DMS79 (cell line): Measurements from ENCODE around the gene PRR5.

ENCODE experiments used
- DNase-seq: peaks from one replicate; lab custom pipeline; 2025; lab: John Stamatoyannopoulos, UW

Gene PRR5

DNA sequence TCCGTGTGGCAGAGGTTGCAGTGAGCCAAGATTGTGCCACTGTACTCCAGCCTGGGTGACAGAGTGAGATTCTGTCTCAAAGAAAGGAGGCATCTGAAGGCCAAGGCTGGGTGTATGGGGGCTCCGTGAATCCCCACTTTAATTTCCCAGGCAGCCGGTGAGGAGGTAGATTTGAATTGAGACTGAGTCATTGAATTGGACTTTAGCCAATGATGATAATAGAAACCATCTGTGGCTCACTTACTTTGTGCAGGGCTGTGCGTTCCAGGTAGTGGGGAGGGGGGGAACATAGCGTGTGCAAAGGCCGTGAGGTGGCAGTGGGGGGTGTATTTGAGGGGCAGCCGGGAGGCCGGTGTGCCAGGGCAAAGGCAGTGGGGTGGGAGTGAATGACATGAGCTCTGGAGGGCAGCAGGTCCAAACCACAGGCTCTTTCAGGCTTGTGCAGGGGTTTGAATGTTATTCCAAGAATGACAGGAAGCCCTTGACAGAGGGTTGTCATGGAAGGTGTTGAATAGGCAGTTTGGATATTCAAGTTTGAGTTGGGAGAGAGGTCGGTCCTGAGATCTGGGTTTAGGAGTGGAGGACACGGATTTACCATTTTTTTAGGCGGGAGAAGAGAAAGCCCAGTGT is 56.5 kb downstream of the PRR5 start:
- no peak for DNase-seq

GRCh38 chr22:44759001-44759400 is 57.0 kb downstream of the PRR5 start:
- no peak for DNase-seq

GRCh38 chr22:44759430-44760310 is 57.7 kb downstream of the PRR5 start:
- DNase-seq: no peak

GRCh38 chr22:44760476-44760875 is 58.5 kb downstream of the PRR5 start:
- no peak for DNase-seq

DNA sequence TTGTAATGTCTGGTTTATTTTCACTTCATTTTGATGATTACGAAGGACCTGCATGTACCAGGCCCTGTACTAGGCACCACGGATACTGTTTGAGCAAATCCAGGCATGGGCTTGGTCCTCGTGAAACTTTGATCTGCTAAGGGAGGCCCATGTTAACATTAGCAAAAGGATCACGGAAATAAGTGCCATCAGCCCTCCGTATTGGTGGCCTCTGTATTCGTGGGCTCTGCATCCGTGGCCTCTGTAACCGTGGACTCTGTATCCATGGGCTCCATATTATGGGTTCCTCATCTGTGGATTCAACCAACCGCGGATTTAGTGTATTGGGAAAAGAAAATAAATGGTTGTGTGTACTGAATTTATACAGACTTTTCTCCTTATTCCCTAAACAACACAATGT is 59.0 kb downstream of the PRR5 start:
- DNase-seq: no peak

DNA sequence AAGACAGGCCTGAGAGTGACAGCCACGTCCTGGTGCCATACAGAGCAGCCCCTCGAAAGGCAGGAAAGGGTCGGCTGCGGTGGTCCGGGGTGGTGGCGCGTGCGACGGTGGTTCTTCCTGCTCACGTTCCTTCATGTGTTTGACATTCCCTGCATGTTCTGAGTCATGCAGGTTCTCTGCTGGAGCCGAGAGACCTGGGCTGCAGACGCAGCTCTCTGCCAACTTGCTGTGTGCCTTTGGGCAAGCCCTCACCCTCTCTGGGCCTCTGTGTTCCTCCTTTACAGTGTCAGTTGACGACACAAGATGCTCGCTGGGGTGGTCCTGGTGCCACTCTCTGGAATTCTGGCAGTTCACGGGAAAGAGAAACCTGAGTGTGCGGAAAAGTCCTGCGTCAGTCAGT is 62.4 kb downstream of the PRR5 start:
- no peak for DNase-seq

- no peak for DNase-seq
These were observed 63.0 kb downstream of the PRR5 start for GRCh38 chr22:44764974-44765373.

- no peak for DNase-seq
These were observed 63.7 kb downstream of the PRR5 start for GRCh38 chr22:44765571-44766285.

GRCh38 chr22:44773082-44773481 is 71.1 kb downstream of the PRR5 start:
- no peak for DNase-seq

- no peak for DNase-seq
These were observed 73.9 kb downstream of the PRR5 start for GRCh38 chr22:44775862-44776261.

- DNase-seq: no peak
These were observed 74.8 kb downstream of the PRR5 start for GRCh38 chr22:44776605-44777363.

DNA sequence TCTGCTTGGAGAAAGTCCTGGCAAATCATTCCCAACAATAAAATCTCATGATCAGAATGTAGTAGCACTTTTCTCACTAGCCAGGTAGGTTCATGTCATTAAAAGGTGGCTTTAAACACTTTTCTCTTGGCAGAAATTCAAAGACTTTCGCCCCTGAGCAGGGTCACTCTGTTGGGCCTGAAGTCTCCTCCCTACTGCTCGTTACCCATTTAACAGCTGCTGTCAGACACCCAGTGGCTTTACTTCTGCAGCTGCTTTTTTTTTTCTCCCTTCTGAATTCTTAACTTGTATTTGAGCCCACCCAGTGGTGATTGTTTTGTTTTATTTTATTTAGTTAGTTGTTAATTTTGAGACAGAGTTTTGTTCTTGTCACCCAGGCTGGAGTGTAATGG is 75.4 kb downstream of the PRR5 start:
- DNase-seq: no peak

GRCh38 chr22:44780876-44781449 is 79.0 kb downstream of the PRR5 start:
- no peak for DNase-seq

GRCh38 chr22:44782363-44782963 is 80.5 kb downstream of the PRR5 start:
- no peak for DNase-seq

- DNase-seq: no peak
These were observed 81.1 kb downstream of the PRR5 start for GRCh38 chr22:44783091-44783490.

GRCh38 chr22:44783581-44783980 is 81.6 kb downstream of the PRR5 start:
- no peak for DNase-seq

GRCh38 chr22:44786136-44786535 is 84.1 kb downstream of the PRR5 start:
- no peak for DNase-seq

GRCh38 chr22:44786610-44787009 is 84.6 kb downstream of the PRR5 start:
- DNase-seq: no peak
